ENCODE data around the gene RNF213. TPM values are rescaled to one million over a fixed set of nuclear protein-coding genes. Genes with fewer than 3 reads are reported as not detected.

The RNF213 gene
- total RNA-seq: 100 to 1,000 TPM in 1 of 4 donors, 10 to 100 TPM in 3; 48.2 to 109 (median 52.7) TPM
- polyA plus RNA-seq: 100 to 1,000 TPM in 1 of 3 donors, 10 to 100 TPM in 1, 1 to 10 TPM in 1; 7.8 to 138 (median 14.6) TPM

DNA sequence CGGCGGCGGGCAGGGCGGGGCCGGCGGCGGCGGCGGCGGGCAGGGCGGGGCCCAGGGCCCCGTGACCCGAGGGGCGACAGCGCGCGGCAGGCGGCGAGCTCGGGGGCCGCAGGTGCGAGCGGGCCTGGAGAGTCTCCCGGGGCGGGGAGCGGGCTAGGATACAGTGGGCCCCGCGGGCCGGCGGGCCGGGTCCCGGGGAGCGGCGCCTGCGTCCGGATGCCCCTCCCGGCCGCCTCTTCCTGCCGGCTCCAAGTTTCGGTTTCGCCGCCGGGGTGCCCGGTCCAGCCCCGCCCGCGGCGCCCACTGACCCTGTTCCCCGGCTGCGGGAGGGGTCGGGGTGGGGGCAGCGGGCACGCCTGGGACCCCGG lies at the start of gene RNF213:
Gene RNF213 (plus strand): TSS at position 62 of the 368 bp plus-strand sequence. CDS start 2,830 bp downstream, outside the sequence.
- Histone ChIP-seq H3K36me3 (peaks cover 0 to 6% (median 1%) of the 10 kb centered on the region in 4 donors), H3K27me3 (no peaks in the 10 kb centered on the region), H3K27ac (peak within 1 kb of the TSS; percentile 94 to 100 (median 99)), H3K4me1 (peaks cover 0 to 41% (median 39%) of the 10 kb centered on the region in 4 donors), H3K9me3 (no peaks in the 10 kb centered on the region), H3K4me3 (peak within 1 kb of the TSS; percentile 87 to 100 (median 98))
- intact Hi-C loops (cut with DNase I): loop anchor here (2.0 to 5.0 kb wide), 5 partner anchors 38 to 418 kb away; partner anchors contain the start of genes CCDC40, EIF4A3, GAA and SGSH
- TF ChIP-seq POLR2AphosphoS5 (IDR thresholded peaks at IDR 0.05) (peak; percentile 45 to 82 (median 64)), POLR2A (IDR thresholded peaks at IDR 0.05) (peak in 1 of 2 donors; percentile 16), EP300 (IDR thresholded peaks at IDR 0.05) (no peak)
- TF ChIP-seq, protein P1, sequence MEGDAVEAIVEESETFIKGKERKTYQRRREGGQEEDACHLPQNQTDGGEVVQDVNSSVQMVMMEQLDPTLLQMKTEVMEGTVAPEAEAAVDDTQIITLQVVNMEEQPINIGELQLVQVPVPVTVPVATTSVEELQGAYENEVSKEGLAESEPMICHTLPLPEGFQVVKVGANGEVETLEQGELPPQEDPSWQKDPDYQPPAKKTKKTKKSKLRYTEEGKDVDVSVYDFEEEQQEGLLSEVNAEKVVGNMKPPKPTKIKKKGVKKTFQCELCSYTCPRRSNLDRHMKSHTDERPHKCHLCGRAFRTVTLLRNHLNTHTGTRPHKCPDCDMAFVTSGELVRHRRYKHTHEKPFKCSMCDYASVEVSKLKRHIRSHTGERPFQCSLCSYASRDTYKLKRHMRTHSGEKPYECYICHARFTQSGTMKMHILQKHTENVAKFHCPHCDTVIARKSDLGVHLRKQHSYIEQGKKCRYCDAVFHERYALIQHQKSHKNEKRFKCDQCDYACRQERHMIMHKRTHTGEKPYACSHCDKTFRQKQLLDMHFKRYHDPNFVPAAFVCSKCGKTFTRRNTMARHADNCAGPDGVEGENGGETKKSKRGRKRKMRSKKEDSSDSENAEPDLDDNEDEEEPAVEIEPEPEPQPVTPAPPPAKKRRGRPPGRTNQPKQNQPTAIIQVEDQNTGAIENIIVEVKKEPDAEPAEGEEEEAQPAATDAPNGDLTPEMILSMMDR (IDR thresholded peaks at IDR 0.05): no peak
- DNase-seq: no peak
- WGBS, 2 donors: 0 to 1% methylated on average over 53 to 54 of the region's 54 CpGs

DNA sequence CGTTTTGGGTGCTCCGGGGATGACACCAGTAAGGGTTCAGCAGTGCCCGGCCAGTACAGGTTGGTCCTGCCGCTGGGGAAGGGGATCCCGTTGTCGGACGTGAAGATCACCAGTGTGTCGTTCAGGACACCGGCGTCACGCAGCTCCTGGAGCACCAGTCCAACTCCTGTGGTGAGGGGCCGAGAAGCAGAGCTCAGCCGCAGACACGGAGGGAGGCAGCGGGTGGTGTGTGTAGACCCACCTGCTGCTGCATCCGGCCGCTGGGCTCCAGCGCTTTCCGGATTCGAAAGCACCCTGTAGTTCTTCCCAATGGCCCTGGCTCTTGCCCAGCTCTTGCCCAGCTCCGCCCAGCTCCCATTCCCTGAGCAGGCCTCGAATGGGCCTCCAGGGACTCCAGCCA lies 48.5 kb upstream of the RNF213 start:
- 94 to 95% methylated on average over 22 of the region's 22 CpGs for WGBS, 2 donors
- H3K4me3 ChIP-seq: no peak overlapping the region
- H3K27ac ChIP-seq: no peak overlapping the region
- H3K27me3 ChIP-seq: no peaks in the 10 kb centered on the region
- TF ChIP-seq, protein P1 (IDR thresholded peaks at IDR 0.05): no peak
- no peak for TF ChIP-seq EP300 (IDR thresholded peaks at IDR 0.05)
- no peak for TF ChIP-seq POLR2AphosphoS5 (IDR thresholded peaks at IDR 0.05)
- no peak for TF ChIP-seq POLR2A (IDR thresholded peaks at IDR 0.05)
- H3K4me1 ChIP-seq: no peaks in the 10 kb centered on the region
- intact Hi-C loops (cut with DNase I): no loop called here
- H3K36me3 ChIP-seq: peaks cover 4 to 80% (median 27%) of the 10 kb centered on the region in 4 donors
- no peaks in the 10 kb centered on the region for H3K9me3 ChIP-seq
- no peak for DNase-seq

DNA sequence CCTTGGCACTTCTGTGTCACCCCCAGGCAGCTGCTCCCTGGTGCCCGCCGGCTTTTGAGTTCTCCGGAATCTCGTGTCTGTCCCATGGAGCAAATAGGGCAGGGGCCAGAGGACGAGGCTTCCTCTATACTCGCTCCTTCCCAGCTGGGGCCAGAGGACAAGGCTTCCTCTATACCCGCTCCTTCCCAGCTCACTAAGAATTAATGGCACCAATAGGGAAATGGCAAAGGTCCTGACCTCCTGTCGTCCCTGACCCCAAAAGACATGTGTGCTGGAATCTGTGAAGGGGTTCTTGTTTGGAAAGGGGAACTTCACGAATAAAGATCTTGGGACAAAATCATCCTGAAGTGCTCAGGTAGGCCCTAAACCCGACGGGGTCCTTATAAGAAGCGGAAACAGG lies 48.1 kb upstream of the RNF213 start:
- intact Hi-C loops (cut with DNase I): no loop called here
- Histone ChIP-seq H3K4me1 (no peaks in the 10 kb centered on the region), H3K27me3 (no peaks in the 10 kb centered on the region), H3K27ac (no peak overlapping the region), H3K36me3 (peaks cover 4 to 84% (median 27%) of the 10 kb centered on the region in 4 donors), H3K9me3 (no peaks in the 10 kb centered on the region), H3K4me3 (no peak overlapping the region)
- no peak for TF ChIP-seq POLR2AphosphoS5 (IDR thresholded peaks at IDR 0.05)
- TF ChIP-seq, protein P1 (IDR thresholded peaks at IDR 0.05): no peak
- no peak for TF ChIP-seq EP300 (IDR thresholded peaks at IDR 0.05)
- no peak for TF ChIP-seq POLR2A (IDR thresholded peaks at IDR 0.05)
- 91 to 92% methylated on average over 12 of the region's 12 CpGs for WGBS, 2 donors
- DNase-seq: no peak

DNA sequence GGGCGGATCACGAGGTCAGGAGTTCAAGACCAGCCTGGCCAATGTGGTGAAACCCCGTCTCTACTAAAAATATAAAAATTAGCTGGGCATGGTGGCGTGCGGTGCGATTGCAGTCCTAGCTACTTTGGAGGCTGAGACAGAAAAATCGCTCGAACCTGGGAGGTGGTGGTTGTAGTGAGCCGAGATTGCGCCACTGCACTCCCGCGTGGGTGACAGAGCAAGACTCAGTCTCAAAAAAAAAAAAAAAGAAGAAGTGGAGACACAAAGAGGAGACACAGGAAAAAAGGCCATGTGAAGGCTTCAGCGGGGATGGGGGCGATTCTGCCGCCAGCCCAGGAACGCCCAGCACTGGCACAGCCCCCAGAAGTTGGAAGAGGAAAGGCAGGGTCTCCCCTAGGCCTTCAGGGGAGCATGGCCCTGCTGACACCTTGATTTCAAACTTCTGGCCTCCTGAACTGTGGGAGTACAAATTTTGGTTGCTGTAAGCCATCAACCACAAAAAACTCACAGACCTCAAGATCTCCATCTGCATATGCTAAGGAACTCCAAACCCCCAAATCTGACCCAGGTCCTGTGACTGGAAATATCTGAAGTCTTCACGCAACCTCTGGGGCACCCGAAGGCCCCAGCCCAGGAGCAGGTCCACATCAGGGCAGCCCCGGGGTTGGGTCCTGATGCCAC lies 47.5 kb upstream of the RNF213 start:
- no peaks in the 10 kb centered on the region for H3K4me1 ChIP-seq
- H3K27ac ChIP-seq: no peak overlapping the region
- DNase-seq: no peak
- no peaks in the 10 kb centered on the region for H3K27me3 ChIP-seq
- TF ChIP-seq EP300 (IDR thresholded peaks at IDR 0.05): no peak
- TF ChIP-seq, protein P1 (IDR thresholded peaks at IDR 0.05): no peak
- TF ChIP-seq POLR2AphosphoS5 (IDR thresholded peaks at IDR 0.05): no peak
- no peak for TF ChIP-seq POLR2A (IDR thresholded peaks at IDR 0.05)
- WGBS, 2 donors: 72 to 88% methylated on average over 19 of the region's 19 CpGs
- no peak overlapping the region for H3K4me3 ChIP-seq
- no peaks in the 10 kb centered on the region for H3K9me3 ChIP-seq
- intact Hi-C loops (cut with DNase I): no loop called here
- H3K36me3 ChIP-seq: peaks cover 4 to 89% (median 27%) of the 10 kb centered on the region in 4 donors
